Measurements from ENCODE around the gene ZNF445. TPM values are rescaled to one million over a fixed set of nuclear protein-coding genes. Genes with fewer than 3 reads are reported as not detected.

Gene ZNF445
- total and polyA plus RNA-seq, 2 of the 8 experiments (the other 6 are each of a cell fraction or from before 2014, with no cell fraction given) = 3.3 to 26.3 TPM

- Histone ChIP-seq H3K56ac (replicated peaks; ENCODE audit: insufficient read length, low read depth, low read length) (no peak overlapping the region), H3K14ac (ENCODE audit: insufficient read length) (no peak overlapping the region), H3K36me3 (ENCODE audit: control insufficient read depth in 2 of 4, insufficient read depth in 4 of 4, low read length in 3 of 4) (no peaks in the 10 kb centered on the region; a peak in 1 of 8 replicates), H2BK12ac (ENCODE audit: low read depth, low read length) (no peak overlapping the region), H2BK15ac (ENCODE audit: low read length) (no peak overlapping the region), H3K27ac (ENCODE audit: low read depth, low read length) (no peak overlapping the region), H3K27me3 (replicated peaks in 1 of 4; ENCODE audit: control insufficient read depth in 3 of 4, extremely low read depth in 1 of 4, insufficient read depth in 3 of 4, low read length in 3 of 4) (no peaks in the 10 kb centered on the region), H4K5ac (ENCODE audit: insufficient read length, low read depth, low read length) (no peak overlapping the region), H3K4me2 (ENCODE audit: insufficient read depth in 1 of 2, low read depth in 2 of 2, low read length in 2 of 2) (no peak overlapping the region), H2BK5ac (ENCODE audit: low read depth, low read length) (no peak overlapping the region), H3K23me2 (ENCODE audit: low read depth, low read length) (no peaks in the 10 kb centered on the region), H3K79me1 (ENCODE audit: low read depth, low read length) (no peaks in the 10 kb centered on the region), H2AK5ac (ENCODE audit: low read depth, low read length) (no peak overlapping the region), H2BK120ac (replicated peaks; ENCODE audit: low read depth, low read length) (no peak overlapping the region), H4K8ac (ENCODE audit: extremely low read depth, insufficient read depth, low read length) (no peak overlapping the region), H2BK20ac (ENCODE audit: low read length) (no peak overlapping the region), H3K18ac (ENCODE audit: extremely low read depth, low read length) (no peak overlapping the region), H2AFZ (ENCODE audit: low read length) (no peak overlapping the region), H3K4me1 (replicated peaks in 1 of 4; ENCODE audit: control insufficient read depth in 3 of 4, insufficient read depth in 4 of 4, low read length in 3 of 4) (no peaks in the 10 kb centered on the region), H3K9ac (replicated peaks in 1 of 4; ENCODE audit: extremely low read depth in 1 of 4, low read depth in 3 of 4, low read length in 3 of 4) (no peak overlapping the region), H3K9me3 (ENCODE audit: insufficient read depth in 2 of 2, low read depth in 1 of 2, low read length in 1 of 2) (no peaks in the 10 kb centered on the region), H3K4me3 (ENCODE audit: extremely low read depth in 1 of 4, insufficient read depth in 2 of 4, low read depth in 3 of 4, low read length in 4 of 4) (no peak overlapping the region), H4K20me1 (replicated peaks in 1 of 2; ENCODE audit: control insufficient read depth in 1 of 2, insufficient read depth in 2 of 2, low read length in 2 of 2) (peaks cover 0 to 2% of the 10 kb centered on the region in 2 experiments), H4K91ac (replicated peaks; ENCODE audit: insufficient read length, low read length) (no peak overlapping the region), H3K4ac (replicated peaks; ENCODE audit: insufficient read length, low read depth, low read length) (no peak overlapping the region), H3K23ac (ENCODE audit: insufficient read length) (no peak overlapping the region), H3K79me2 (ENCODE audit: control insufficient read depth in 1 of 2, insufficient read depth in 2 of 2, low read length in 2 of 2) (no peaks in the 10 kb centered on the region)
- DNase-seq (ENCODE audit: low read depth in 1 of 2, low spot score in 2 of 2) = no peak
- 94% methylated on average over 9 of the region's 9 CpGs; no CpG with 5 or more reads in 1 of the 2 experiments for WGBS, 2 experiments (ENCODE audit: extremely low coverage in 1 of 2, insufficient coverage in 1 of 2, insufficient read length in 1 of 2, insufficient replicate concordance in 2 of 2, low coverage in 1 of 2, low lambda C conversion rate in 2 of 2, missing lambda C conversion rate in 1 of 2)
- ChIA-PET POLR2A (ENCODE audit: partially characterized antibody) (no interaction called here), CTCF (ENCODE audit: partially characterized antibody) (no interaction called here)
- FAIRE-seq = no peak
- no peak for TF ChIP-seq TEAD4 (IDR thresholded peaks at IDR 0.05; ENCODE audit: low read depth, low read length)
- TF ChIP-seq EP300 (IDR thresholded peaks at IDR 0.05; ENCODE audit: borderline replicate concordance in 1 of 2, low read depth in 2 of 2, low read length in 2 of 2) = no peak
- no peak for TF ChIP-seq CBX8 (IDR thresholded peaks at IDR 0.05; ENCODE audit: borderline replicate concordance, low read depth, low read length)
- no peak for TF ChIP-seq RAD21 (IDR thresholded peaks at IDR 0.05 in 1 of 2, conservative IDR thresholded peaks at IDR 0.05 in 1 of 2; ENCODE audit: low read depth in 2 of 2, low read length in 2 of 2)
- no peak for TF ChIP-seq SRF (IDR thresholded peaks at IDR 0.05; ENCODE audit: low read depth, low read length)
- TF ChIP-seq SIN3A (conservative IDR thresholded peaks at IDR 0.05 in 1 of 2, IDR thresholded peaks at IDR 0.05 in 1 of 2; ENCODE audit: low read depth in 1 of 2, low read length in 2 of 2) = no peak
- no peak for TF ChIP-seq CTBP2 (IDR thresholded peaks at IDR 0.05; ENCODE audit: borderline replicate concordance, insufficient read depth, insufficient read length, low read length)
- TF ChIP-seq POLR2A (IDR thresholded peaks at IDR 0.05; ENCODE audit: control extremely low read depth in 1 of 2, low read depth in 2 of 2, low read length in 2 of 2) = no peak
- no peak for TF ChIP-seq NRF1 (IDR thresholded peaks at IDR 0.05; ENCODE audit: low read depth, low read length)
- no peak for TF ChIP-seq TAF1 (IDR thresholded peaks at IDR 0.05; ENCODE audit: low read depth, low read length)
- TF ChIP-seq SUZ12 (IDR thresholded peaks at IDR 0.05; ENCODE audit: low read length) = no peak
- no peak for TF ChIP-seq BCL11A (IDR thresholded peaks at IDR 0.05; ENCODE audit: low read depth in 2 of 2, low read length in 2 of 2)
Measured at GRCh38 chr3:44396200-44397171, 81.0 kb downstream of the ZNF445 start.
